ENCODE results near the gene GPR52. TPM values are rescaled to one million over a fixed set of nuclear protein-coding genes. Genes with fewer than 3 reads are reported as not detected.

Gene GPR52
- polyA plus RNA-seq, 1 donor from 2014 or later, result not detected

DNA sequence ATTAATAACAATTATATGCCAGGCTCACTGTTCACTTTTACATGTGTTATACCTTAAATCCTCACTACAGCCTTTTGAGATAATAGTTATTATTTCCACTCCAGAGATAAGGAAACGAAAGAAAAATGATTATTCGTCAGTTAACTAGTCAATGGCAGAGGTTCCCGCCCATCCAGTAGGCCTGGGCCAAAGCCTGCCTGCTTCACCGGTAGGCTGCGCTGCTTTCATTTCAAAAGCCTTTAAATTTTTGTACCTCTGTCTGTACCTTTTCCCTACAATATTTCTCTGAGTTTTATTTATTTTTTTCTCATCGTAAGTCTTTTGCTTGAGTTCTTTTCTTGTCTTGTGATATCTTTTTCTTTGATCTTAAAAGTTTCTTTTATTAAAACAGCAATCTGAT is 3.6 kb downstream of the GPR52 start:
- no peaks in the 10 kb centered on the region for H3K9me2 ChIP-seq (ENCODE audit: insufficient read depth, low read length)
- TF ChIP-seq EP300 (conservative IDR thresholded peaks at IDR 0.05; ENCODE audit: poor library complexity, severe bottlenecking) (no peak), MXI1 (conservative IDR thresholded peaks at IDR 0.05; ENCODE audit: poor library complexity, severe bottlenecking) (no peak), RAD21 (conservative IDR thresholded peaks at IDR 0.05) (no peak), CTCF (IDR thresholded peaks at IDR 0.05; ENCODE audit: poor library complexity, severe bottlenecking) (no peak), SMC3 (conservative IDR thresholded peaks at IDR 0.05; ENCODE audit: poor library complexity) (no peak), EZH2 (IDR thresholded peaks at IDR 0.05; ENCODE audit: borderline replicate concordance, insufficient read depth, low read length, poor library complexity, severe bottlenecking) (no peak), POLR2AphosphoS5 (IDR thresholded peaks at IDR 0.05) (no peak), TAF1 (IDR thresholded peaks at IDR 0.05; ENCODE audit: low read depth) (no peak)
- TF ChIP-seq, protein P1, sequence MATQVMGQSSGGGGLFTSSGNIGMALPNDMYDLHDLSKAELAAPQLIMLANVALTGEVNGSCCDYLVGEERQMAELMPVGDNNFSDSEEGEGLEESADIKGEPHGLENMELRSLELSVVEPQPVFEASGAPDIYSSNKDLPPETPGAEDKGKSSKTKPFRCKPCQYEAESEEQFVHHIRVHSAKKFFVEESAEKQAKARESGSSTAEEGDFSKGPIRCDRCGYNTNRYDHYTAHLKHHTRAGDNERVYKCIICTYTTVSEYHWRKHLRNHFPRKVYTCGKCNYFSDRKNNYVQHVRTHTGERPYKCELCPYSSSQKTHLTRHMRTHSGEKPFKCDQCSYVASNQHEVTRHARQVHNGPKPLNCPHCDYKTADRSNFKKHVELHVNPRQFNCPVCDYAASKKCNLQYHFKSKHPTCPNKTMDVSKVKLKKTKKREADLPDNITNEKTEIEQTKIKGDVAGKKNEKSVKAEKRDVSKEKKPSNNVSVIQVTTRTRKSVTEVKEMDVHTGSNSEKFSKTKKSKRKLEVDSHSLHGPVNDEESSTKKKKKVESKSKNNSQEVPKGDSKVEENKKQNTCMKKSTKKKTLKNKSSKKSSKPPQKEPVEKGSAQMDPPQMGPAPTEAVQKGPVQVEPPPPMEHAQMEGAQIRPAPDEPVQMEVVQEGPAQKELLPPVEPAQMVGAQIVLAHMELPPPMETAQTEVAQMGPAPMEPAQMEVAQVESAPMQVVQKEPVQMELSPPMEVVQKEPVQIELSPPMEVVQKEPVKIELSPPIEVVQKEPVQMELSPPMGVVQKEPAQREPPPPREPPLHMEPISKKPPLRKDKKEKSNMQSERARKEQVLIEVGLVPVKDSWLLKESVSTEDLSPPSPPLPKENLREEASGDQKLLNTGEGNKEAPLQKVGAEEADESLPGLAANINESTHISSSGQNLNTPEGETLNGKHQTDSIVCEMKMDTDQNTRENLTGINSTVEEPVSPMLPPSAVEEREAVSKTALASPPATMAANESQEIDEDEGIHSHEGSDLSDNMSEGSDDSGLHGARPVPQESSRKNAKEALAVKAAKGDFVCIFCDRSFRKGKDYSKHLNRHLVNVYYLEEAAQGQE (IDR thresholded peaks at IDR 0.05; ENCODE audit: borderline replicate concordance), result no peak
- no peak overlapping the region for H2AFZ ChIP-seq (ENCODE audit: low read depth, low read length)
- no peak overlapping the region for H3K9ac ChIP-seq (ENCODE audit: low read length)
- no peak overlapping the region for H3K4me2 ChIP-seq (ENCODE audit: low read length)
- H3F3A ChIP-seq (ENCODE audit: insufficient read depth, low read length, poor library complexity, severe bottlenecking), result no peaks in the 10 kb centered on the region
- H3K27me3 ChIP-seq (ENCODE audit: insufficient read depth, low read depth, low read length), result no peaks in the 10 kb centered on the region
- H3K79me2 ChIP-seq (replicated peaks; ENCODE audit: insufficient read depth, low read length), result no peaks in the 10 kb centered on the region
- H4K20me1 ChIP-seq (ENCODE audit: insufficient read depth), result no peaks in the 10 kb centered on the region
- H3K27ac ChIP-seq (ENCODE audit: low read length), result no peak overlapping the region
- H3K4me3 ChIP-seq (ENCODE audit: low read length), result no peak overlapping the region
- no peaks in the 10 kb centered on the region for H3K36me3 ChIP-seq (ENCODE audit: insufficient read depth, low read length)
- no peaks in the 10 kb centered on the region for H3K9me3 ChIP-seq (ENCODE audit: low read length)

- H3K79me2 ChIP-seq (replicated peaks; ENCODE audit: insufficient read depth, low read length), result no peaks in the 10 kb centered on the region
- no peak overlapping the region for H3K9ac ChIP-seq (ENCODE audit: low read length)
- TF ChIP-seq POLR2AphosphoS5 (IDR thresholded peaks at IDR 0.05), result no peak
- TF ChIP-seq, protein P1 (IDR thresholded peaks at IDR 0.05; ENCODE audit: borderline replicate concordance), result no peak
- TF ChIP-seq EP300 (conservative IDR thresholded peaks at IDR 0.05; ENCODE audit: poor library complexity, severe bottlenecking), result no peak
- TF ChIP-seq TAF1 (IDR thresholded peaks at IDR 0.05; ENCODE audit: low read depth), result no peak
- no peak for TF ChIP-seq RAD21 (conservative IDR thresholded peaks at IDR 0.05)
- TF ChIP-seq MXI1 (conservative IDR thresholded peaks at IDR 0.05; ENCODE audit: poor library complexity, severe bottlenecking), result no peak
- no peak for TF ChIP-seq EZH2 (IDR thresholded peaks at IDR 0.05; ENCODE audit: borderline replicate concordance, insufficient read depth, low read length, poor library complexity, severe bottlenecking)
- TF ChIP-seq SMC3 (conservative IDR thresholded peaks at IDR 0.05; ENCODE audit: poor library complexity), result no peak
- TF ChIP-seq CTCF (IDR thresholded peaks at IDR 0.05; ENCODE audit: poor library complexity, severe bottlenecking), result no peak
Measured at GRCh38 chr1:174465855-174466254, 18.1 kb downstream of the GPR52 start.

More at GRCh38 chr1:174465855-174466254, 18.1 kb downstream of the GPR52 start:
- Histone ChIP-seq H3K27ac (ENCODE audit: low read length) (no peak overlapping the region), H3K9me3 (ENCODE audit: low read length) (no peaks in the 10 kb centered on the region), H3K4me2 (ENCODE audit: low read length) (no peak overlapping the region), H3K4me3 (ENCODE audit: low read length) (no peak overlapping the region), H4K20me1 (ENCODE audit: insufficient read depth) (no peaks in the 10 kb centered on the region), H3K36me3 (ENCODE audit: insufficient read depth, low read length) (no peaks in the 10 kb centered on the region), H3K27me3 (ENCODE audit: insufficient read depth, low read depth, low read length) (no peaks in the 10 kb centered on the region), H2AFZ (ENCODE audit: low read depth, low read length) (no peak overlapping the region), H3F3A (ENCODE audit: insufficient read depth, low read length, poor library complexity, severe bottlenecking) (no peaks in the 10 kb centered on the region), H3K9me2 (ENCODE audit: insufficient read depth, low read length) (no peaks in the 10 kb centered on the region)

Measured in neural cell (in vitro differentiated cells).